Activated naive CD4-positive, alpha-beta T cell treated with anti-CD3 and anti-CD28 coated beads, Interleukin-2, amount 50 U/mL, for 24 hours (primary cell): ENCODE measurements around the gene EBI3.
"Not testable (repeated sequence)": the region's sequence is repeated elsewhere in the genome, so short reads cannot be mapped to it uniquely, and the experiment has no call there.

Experiments
- H3K27ac Mint-ChIP-seq: one replicate; pipeline ENCODE4 v1.8.0; 2021; ENCODE audit warnings: mild to moderate bottlenecking, mixed read lengths
- H3K27me3 Mint-ChIP-seq: one replicate; pipeline ENCODE4 v1.8.0; 2021; ENCODE audit warnings: mixed read lengths
- H3K36me3 Mint-ChIP-seq: one replicate; pipeline ENCODE4 v1.8.0; 2021; ENCODE audit warnings: mixed read lengths
- H3K4me1 Mint-ChIP-seq: one replicate; pipeline ENCODE4 v1.8.0; 2021; ENCODE audit warnings: mixed read lengths
- H3K4me3 Mint-ChIP-seq: one replicate; pipeline ENCODE4 v1.8.0; 2021; ENCODE audit warnings: mild to moderate bottlenecking, mixed read lengths
- H3K9me3 Mint-ChIP-seq: one replicate; pipeline ENCODE4 v1.8.0; 2021; ENCODE audit warnings: mixed read lengths

The EBI3 gene

DNA sequence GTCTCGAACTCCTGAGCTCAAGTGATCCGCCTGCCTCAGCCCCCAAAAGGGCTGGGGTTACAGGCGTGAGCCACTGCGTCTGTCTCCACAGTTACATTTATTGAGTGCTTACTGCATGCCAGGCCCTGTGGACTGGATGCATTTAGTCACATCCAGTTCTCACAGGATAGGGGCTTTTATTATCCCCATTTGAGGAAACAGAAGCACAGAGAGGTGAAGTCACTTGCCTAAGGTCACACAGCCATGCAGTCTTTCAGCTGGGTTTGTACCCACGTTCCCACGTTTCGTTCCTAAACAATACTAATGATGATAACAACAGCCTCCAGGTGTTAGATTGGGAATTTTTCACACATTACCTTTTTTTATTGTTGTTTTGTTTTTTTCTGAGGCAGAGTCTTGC is 9.1 kb upstream of the EBI3 start:
- no peaks in the 10 kb centered on the region for H3K27me3 Mint-ChIP-seq
- no peak overlapping the region for H3K4me3 Mint-ChIP-seq
- H3K36me3 Mint-ChIP-seq, result no peaks in the 10 kb centered on the region
- H3K4me1 Mint-ChIP-seq, result no peaks in the 10 kb centered on the region
- H3K9me3 Mint-ChIP-seq, result no peaks in the 10 kb centered on the region
- H3K27ac Mint-ChIP-seq, result no peak overlapping the region

DNA sequence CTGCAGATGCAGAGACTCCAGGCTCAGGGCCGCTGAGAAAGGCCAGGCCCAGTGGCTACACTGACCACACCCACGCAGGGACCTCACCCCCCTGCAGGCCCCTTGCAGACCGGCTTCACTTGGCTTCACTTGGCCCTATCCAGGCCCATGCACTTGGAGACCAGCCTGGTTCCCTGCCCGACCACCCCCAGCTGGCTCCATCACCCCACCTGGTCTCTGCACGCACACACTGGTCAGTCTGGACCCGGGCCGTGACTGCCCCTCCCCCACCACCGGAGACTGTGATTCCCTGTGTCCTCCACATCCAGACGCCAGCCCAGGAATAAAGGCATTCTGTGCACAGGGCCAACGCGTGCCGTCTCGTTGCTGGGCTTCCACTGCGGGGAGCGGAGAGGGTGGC is 4.9 kb upstream of the EBI3 start:
- Mint-ChIP-seq H3K4me1 (no peaks in the 10 kb centered on the region), H3K4me3 (no peak overlapping the region), H3K27ac (no peak overlapping the region), H3K27me3 (no peaks in the 10 kb centered on the region), H3K9me3 (no peaks in the 10 kb centered on the region), H3K36me3 (no peaks in the 10 kb centered on the region)

GRCh38 chr19:4225885-4226284 is 3.4 kb upstream of the EBI3 start:
- Mint-ChIP-seq H3K9me3 (no peaks in the 10 kb centered on the region), H3K4me3 (no peak overlapping the region), H3K27ac (no peak overlapping the region), H3K27me3 (no peaks in the 10 kb centered on the region), H3K36me3 (no peaks in the 10 kb centered on the region), H3K4me1 (no peaks in the 10 kb centered on the region)

DNA sequence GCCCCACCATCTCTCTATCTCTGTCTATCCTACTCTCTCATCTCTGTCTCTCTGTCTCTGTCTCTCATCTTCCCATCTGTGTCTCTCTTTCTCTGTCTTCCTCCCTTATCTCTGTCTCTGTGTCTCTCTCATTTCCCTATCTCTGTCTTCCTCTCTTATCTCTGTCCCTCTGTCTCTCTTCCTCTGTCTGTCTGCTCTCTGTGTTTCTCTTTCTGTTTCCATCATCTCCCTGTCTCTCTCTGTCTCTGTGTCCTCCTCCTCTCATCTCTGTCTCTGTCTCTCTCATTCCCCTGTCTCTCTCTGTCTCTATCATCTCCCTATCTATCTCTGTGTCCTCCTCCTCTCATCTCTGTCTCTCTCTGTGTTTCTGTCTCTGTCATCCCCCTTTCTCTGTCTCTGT is 1.6 kb upstream of the EBI3 start:
- H3K9me3 Mint-ChIP-seq, result no peaks in the 10 kb centered on the region
- no peaks in the 10 kb centered on the region for H3K27me3 Mint-ChIP-seq
- H3K27ac Mint-ChIP-seq, result no peak overlapping the region
- no peaks in the 10 kb centered on the region for H3K36me3 Mint-ChIP-seq
- H3K4me3 Mint-ChIP-seq, result no peak overlapping the region
- no peaks in the 10 kb centered on the region for H3K4me1 Mint-ChIP-seq

DNA sequence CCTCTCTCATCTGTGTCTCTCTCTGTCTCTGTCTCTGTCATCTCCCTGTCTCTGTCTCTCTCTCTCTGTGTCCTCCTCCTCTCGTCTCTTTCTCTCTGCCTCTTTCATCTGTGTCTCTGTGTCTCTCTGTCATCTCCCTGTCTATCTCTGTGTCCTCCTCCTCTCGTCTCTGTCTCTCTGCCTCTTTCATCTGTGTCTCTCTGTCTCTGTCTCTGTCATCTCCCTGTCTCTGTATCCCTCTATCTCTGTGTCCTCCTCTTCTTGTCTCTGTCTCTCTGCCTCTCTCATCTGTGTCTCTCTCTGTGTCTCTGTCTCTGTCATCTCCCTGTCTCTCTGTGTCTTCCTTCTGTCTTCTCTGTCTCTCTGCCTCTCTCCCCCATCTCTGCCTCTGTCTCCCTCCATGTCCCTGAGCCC is 551 bp upstream of the EBI3 start:
- Mint-ChIP-seq H3K4me3 (no peak overlapping the region), H3K27me3 (peaks cover 5% of the 10 kb centered on the region), H3K4me1 (no peaks in the 10 kb centered on the region), H3K9me3 (no peaks in the 10 kb centered on the region), H3K27ac (no peak overlapping the region), H3K36me3 (no peaks in the 10 kb centered on the region)

GRCh38 chr19:4230237-4230636 is 914 bp downstream of the EBI3 start:
- H3K9me3 Mint-ChIP-seq, H3K4me3 Mint-ChIP-seq: not testable (repeated sequence)

DNA sequence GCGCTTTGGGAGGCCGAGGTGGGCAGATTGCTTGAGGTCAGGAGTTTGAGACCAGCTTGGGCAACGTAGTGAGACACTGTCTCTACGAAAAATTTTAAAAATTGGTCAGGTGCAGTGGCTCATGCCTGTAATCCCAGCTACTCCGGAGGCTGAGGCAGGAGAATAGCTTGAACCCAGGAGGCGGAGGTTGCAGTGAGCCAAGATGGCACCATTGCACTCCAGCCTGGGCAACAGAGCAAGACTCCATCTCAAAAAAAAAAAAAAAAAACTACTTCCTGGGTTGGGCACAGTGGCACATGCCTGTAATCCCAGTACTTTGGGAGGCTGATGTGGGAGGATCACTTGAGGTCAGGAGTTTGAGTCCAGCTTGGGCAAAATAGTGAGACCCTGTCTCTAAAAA is 2.2 kb downstream of the EBI3 start:
- H3K4me3 Mint-ChIP-seq, H3K27me3 Mint-ChIP-seq, H3K4me1 Mint-ChIP-seq, H3K36me3 Mint-ChIP-seq, H3K9me3 Mint-ChIP-seq, H3K27ac Mint-ChIP-seq: not testable (repeated sequence)

More at GRCh38 chr19:4230237-4230636, 914 bp downstream of the EBI3 start:
- H3K27ac Mint-ChIP-seq, H3K36me3 Mint-ChIP-seq, H3K4me1 Mint-ChIP-seq, H3K27me3 Mint-ChIP-seq: not testable (repeated sequence)

DNA sequence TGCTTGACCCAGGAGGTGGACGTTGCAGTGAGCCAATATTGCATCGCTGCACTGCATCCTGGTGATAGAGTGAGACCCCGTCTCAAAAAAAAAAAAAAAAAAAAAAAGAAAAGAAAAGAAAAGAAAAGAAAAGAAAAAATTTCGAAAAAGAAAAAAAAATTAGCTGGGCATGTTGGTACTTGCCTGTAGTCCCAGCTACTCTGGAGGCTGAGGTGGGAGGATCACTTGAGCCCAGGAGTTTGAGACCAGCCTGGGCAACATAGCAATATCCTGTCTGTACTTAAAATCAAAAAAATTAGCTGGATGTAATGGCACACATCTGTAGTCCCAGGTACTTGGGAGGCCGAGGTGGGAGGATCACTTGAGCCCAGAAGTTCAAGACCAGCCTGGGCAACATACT is 2.8 kb downstream of the EBI3 start:
- H3K4me1 Mint-ChIP-seq, H3K36me3 Mint-ChIP-seq, H3K4me3 Mint-ChIP-seq, H3K27ac Mint-ChIP-seq, H3K27me3 Mint-ChIP-seq, H3K9me3 Mint-ChIP-seq: not testable (repeated sequence)

GRCh38 chr19:4232614-4233281 is 3.4 kb downstream of the EBI3 start:
- Mint-ChIP-seq H3K4me3 (no peak overlapping the region), H3K27ac (no peak overlapping the region), H3K4me1 (no peaks in the 10 kb centered on the region), H3K27me3 (peaks cover 6% of the 10 kb centered on the region), H3K36me3 (no peaks in the 10 kb centered on the region), H3K9me3 (no peaks in the 10 kb centered on the region)

DNA sequence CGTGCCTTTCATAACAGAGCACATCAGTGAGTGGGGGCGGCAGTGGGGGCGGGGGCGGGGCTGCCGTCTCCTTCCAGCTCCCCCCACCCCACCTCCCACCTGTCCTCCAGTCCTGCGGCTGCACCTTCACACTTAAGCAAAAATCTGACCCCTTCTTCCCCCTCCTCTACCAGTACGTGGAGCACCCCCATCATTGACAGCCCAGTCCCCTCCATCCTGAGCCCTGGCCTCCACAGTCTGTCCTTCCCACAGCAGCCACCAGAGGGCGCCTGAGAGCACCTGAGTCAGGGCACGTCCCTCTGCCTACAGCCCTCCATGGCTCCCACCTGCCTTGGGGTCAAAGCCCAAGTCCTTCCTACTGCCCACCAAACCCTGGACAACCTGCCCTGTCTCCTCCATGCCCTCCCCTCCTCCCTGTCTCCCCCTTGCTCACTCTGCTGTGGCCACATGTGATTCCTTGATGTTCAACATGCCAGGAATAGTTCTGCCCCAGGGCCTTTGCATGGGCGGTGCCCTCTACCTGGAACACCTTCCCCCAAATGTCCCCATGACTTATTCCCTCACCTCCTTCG is 4.0 kb downstream of the EBI3 start:
- Mint-ChIP-seq H3K27ac (no peak overlapping the region), H3K4me1 (no peaks in the 10 kb centered on the region), H3K4me3 (no peak overlapping the region)

GRCh38 chr19:4234142-4234861 is 5.0 kb downstream of the EBI3 start:
- H3K4me3 Mint-ChIP-seq, result no peak overlapping the region
- H3K9me3 Mint-ChIP-seq, result no peaks in the 10 kb centered on the region
- no peaks in the 10 kb centered on the region for H3K4me1 Mint-ChIP-seq
- H3K36me3 Mint-ChIP-seq, result no peaks in the 10 kb centered on the region
- H3K27me3 Mint-ChIP-seq, result peaks cover 6% of the 10 kb centered on the region
- H3K27ac Mint-ChIP-seq, result peak overlapping the region; percentile 10

More for the DNA sequence above, 4.0 kb downstream of the EBI3 start:
- no peaks in the 10 kb centered on the region for H3K9me3 Mint-ChIP-seq
- H3K36me3 Mint-ChIP-seq, result no peaks in the 10 kb centered on the region
- H3K27me3 Mint-ChIP-seq, result peaks cover 6% of the 10 kb centered on the region

DNA sequence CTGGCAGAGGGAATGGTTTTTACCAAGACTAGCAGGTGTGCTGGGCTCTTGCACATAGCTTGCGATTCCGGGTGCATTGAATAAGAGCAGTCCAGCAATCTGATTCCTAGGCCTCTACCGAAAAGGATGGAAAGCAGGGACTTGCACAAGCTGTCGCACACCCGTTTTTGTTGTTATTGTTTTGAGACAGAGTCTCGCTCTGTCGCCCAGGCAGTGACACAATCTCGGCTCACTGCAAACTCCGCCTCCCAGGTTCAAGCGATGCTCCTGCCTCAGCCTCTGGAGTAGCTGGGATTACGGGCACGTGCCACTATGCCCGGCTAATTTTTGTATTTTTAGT is 5.5 kb downstream of the EBI3 start:
- no peaks in the 10 kb centered on the region for H3K36me3 Mint-ChIP-seq
- H3K27me3 Mint-ChIP-seq, result peaks cover 6% of the 10 kb centered on the region
- no peak overlapping the region for H3K27ac Mint-ChIP-seq
- no peaks in the 10 kb centered on the region for H3K9me3 Mint-ChIP-seq
- no peak overlapping the region for H3K4me3 Mint-ChIP-seq
- H3K4me1 Mint-ChIP-seq, result no peaks in the 10 kb centered on the region

GRCh38 chr19:4237510-4237909 is 8.2 kb downstream of the EBI3 start:
- H3K27ac Mint-ChIP-seq, H3K4me3 Mint-ChIP-seq, H3K9me3 Mint-ChIP-seq, H3K4me1 Mint-ChIP-seq, H3K36me3 Mint-ChIP-seq, H3K27me3 Mint-ChIP-seq: not testable (repeated sequence)

- H3K36me3 Mint-ChIP-seq, result peaks cover 3% of the 10 kb centered on the region
- peaks cover 5% of the 10 kb centered on the region for H3K9me3 Mint-ChIP-seq
- no peak overlapping the region for H3K4me3 Mint-ChIP-seq
- no peak overlapping the region for H3K27ac Mint-ChIP-seq
- peaks cover 1% of the 10 kb centered on the region for H3K27me3 Mint-ChIP-seq
- H3K4me1 Mint-ChIP-seq, result no peaks in the 10 kb centered on the region
These were observed 9.5 kb downstream of the EBI3 start for GRCh38 chr19:4238831-4239230.

DNA sequence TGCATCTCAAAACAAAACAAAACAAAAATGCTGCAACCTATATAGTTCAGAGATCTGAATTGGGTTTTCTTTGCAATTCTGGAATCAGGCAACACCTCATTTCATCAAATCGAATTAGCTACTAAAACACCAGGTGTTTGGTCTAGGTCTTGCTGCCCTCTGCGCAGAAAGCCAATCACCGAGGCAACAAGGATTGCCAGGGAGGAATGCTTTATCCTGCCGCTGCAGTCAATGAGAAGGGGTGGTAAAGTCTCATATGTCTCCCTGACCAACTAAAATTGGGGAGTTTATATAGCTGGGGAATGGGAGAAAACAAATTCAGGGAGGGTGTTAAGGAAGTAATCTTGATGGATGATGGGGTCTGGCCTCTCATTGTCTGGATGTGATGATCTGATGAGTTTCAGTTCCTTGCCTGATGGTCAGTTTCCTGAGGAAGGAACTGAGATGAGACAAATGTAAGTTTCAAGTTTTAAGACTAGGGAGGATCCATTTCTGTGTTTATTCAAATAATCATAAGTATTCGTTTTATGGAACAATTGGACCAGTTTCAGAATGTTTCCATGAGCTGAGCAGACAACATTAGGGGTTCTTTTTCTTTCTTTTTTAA is 12.6 kb downstream of the EBI3 start:
- Mint-ChIP-seq H3K36me3 (peaks cover 3% of the 10 kb centered on the region), H3K9me3 (peaks cover 5% of the 10 kb centered on the region), H3K4me3 (no peak overlapping the region), H3K27me3 (no peaks in the 10 kb centered on the region), H3K4me1 (peaks cover 4% of the 10 kb centered on the region), H3K27ac (no peak overlapping the region)

GRCh38 chr19:4245938-4246337 is 16.6 kb downstream of the EBI3 start:
- H3K4me3 Mint-ChIP-seq, H3K27me3 Mint-ChIP-seq, H3K9me3 Mint-ChIP-seq, H3K36me3 Mint-ChIP-seq: not testable (repeated sequence)
- Mint-ChIP-seq H3K4me1 (peaks cover 18% of the 10 kb centered on the region), H3K27ac (peak overlapping the region; percentile 98)
